Upper lobe of left lung (tissue), 6 donors: Measurements from ENCODE around the gene LBH. TPM values are rescaled to one million over a fixed set of nuclear protein-coding genes. Genes with fewer than 3 reads are reported as not detected.

Experiments used
- ATAC-seq, 2 donors: fragments of 200-7000 bp; cut with Tn5 transposase; one replicate each; pipeline ENCODE4 v1.9.1; 2022; ENCODE audit warnings: mild to moderate bottlenecking in 2 of 2, moderate library complexity in 2 of 2; ENCODE audit not compliant: low FRiP score in 2 of 2
- DNase-seq, 2 donors: peaks; one replicate each; pipeline ENCODE4 v3.0.0-alpha.2; 2019 to 2020
- H3K27ac ChIP-seq, 4 donors: fragments of 200-600 bp; sonication (generic); one replicate each; pipeline ENCODE4 v1.5.1; 2016 to 2019
- H3K27me3 ChIP-seq, 4 donors: fragments of 200-600 bp; sonication (generic); one replicate each; pipeline ENCODE4 v1.5.1; 2017 to 2019
- H3K36me3 ChIP-seq, 4 donors: fragments of 200-600 bp; sonication (generic); one replicate each; pipeline ENCODE4 v1.5.1; 2016 to 2019
- H3K4me1 ChIP-seq, 4 donors: fragments of 200-600 bp; sonication (generic); one replicate each; pipeline ENCODE4 v1.5.1; 2018 to 2019
- H3K4me3 ChIP-seq, 4 donors: fragments of 200-600 bp; sonication (generic); one replicate each; pipeline ENCODE4 v1.5.1; 2017 to 2019; ENCODE audit warnings: mild to moderate bottlenecking in 2 of 4, moderate library complexity in 1 of 4
- H3K9me3 ChIP-seq, 4 donors: fragments of 200-600 bp; sonication (generic); one replicate each; pipeline ENCODE4 v1.5.1; 2018 to 2019
- CTCF ChIP-seq, 6 experiments: fragments of 450-650 bp in 4 of 6; fragments of 200-600 bp in 2 of 6; sonication (generic) in 2 of 6; IDR thresholded peaks; one replicate each; pipeline ENCODE4 v1.5.1; 2016 to 2019; ENCODE audit warnings: antibody characterized with exemption in 6 of 6
- EP300 ChIP-seq, 4 donors: sonication (generic); formaldehyde crosslinking; IDR thresholded peaks; one replicate each; pipeline ENCODE4 v1.5.1; 2017; ENCODE audit warnings: antibody characterized with exemption in 4 of 4, control low read depth in 2 of 4
- POLR2A ChIP-seq, 4 donors: fragments of 450-650 bp; IDR thresholded peaks; one replicate each; pipeline ENCODE4 v1.5.1; 2016 to 2017; ENCODE audit warnings: antibody characterized with exemption in 4 of 4, mild to moderate bottlenecking in 2 of 4
- POLR2AphosphoS5 ChIP-seq, 2 donors: sonication (generic); formaldehyde crosslinking; IDR thresholded peaks; one replicate each; pipeline ENCODE4 v1.5.1; 2017; ENCODE audit warnings: antibody characterized with exemption in 2 of 2
- WGBS, 2 donors: methylation state at CpG; one replicate each; pipeline ENCODE4 v1.1.5; 2017 to 2018; 5-methylcytosine and 5-hydroxymethylcytosine counted together
- total RNA-seq, 6 donors: library from RNA; depleted of rRNA in 4 of 6; stranded (reverse); fragments of >200 nt in 4 of 6; gene quantifications; one replicate each; pipeline versions ENCODE4 v1.1.0 to v1.2.1, GENCODE V29; 2016 to 2021
- donor health status: DM: no; HTN: no; CAD: no; lungs with moderate emphysema.
- donor health status: DM: no; HTN: yes; CAD: no; lungs with severe emphysema.

The LBH gene
- total RNA-seq, 6 donors from 2014 or later: 45.6 to 270 (median 154) TPM

DNA sequence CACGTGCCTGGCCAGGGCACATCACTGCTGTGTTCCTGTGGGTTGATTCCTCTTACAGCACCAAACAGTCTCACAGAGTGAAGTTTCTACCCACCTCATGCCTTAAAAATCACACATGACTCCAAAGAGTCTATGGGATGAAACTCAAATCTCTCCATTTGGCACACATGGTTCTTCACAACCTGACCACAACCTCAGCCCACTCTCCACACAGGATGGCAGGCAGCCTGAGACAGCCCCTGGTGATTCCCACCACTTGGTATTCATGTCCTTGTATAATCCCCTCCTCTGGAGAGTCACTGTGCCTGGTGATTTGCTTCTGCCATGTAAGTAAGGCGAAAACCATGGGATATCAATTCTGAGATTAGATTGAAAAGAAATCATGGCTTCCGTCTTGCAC lies 46.2 kb downstream of the LBH start:
- ATAC-seq: no peak
- TF ChIP-seq EP300 (IDR thresholded peaks at IDR 0.05): no peak
- no peak for TF ChIP-seq CTCF (IDR thresholded peaks at IDR 0.05)
- TF ChIP-seq POLR2AphosphoS5 (IDR thresholded peaks at IDR 0.05): no peak
- no peak for TF ChIP-seq POLR2A (IDR thresholded peaks at IDR 0.05)
- DNase-seq: no peak
- H3K9me3 ChIP-seq: no peaks in the 10 kb centered on the region
- H3K4me1 ChIP-seq: peaks cover 12 to 25% (median 19%) of the 10 kb centered on the region in 4 donors
- no peaks in the 10 kb centered on the region for H3K27me3 ChIP-seq
- WGBS, 2 donors: 70 to 91% methylated on average over 3 of the region's 3 CpGs
- H3K4me3 ChIP-seq: no peak overlapping the region
- H3K36me3 ChIP-seq: no peaks in the 10 kb centered on the region
- no peak overlapping the region for H3K27ac ChIP-seq

DNA sequence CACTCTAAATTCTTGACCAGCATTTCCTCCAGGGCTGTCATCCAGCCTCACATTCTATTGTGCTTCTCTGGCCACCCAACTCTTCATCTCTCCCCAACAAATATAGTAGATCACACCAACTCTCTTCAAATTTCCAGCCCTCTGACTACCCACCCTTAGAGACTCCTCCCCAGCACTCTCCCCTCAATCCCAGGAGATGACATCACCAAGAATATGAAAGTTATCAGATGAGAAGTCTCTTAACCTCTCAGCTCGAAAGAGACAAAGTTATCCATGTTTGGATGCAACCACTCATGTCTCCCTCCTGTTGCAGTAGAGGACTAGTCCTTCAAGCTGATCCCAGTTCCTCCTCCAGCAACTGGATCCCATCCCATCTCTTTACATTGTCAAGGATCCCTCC lies 47.1 kb downstream of the LBH start:
- ATAC-seq (no peak), DNase-seq (no peak)
- no peak overlapping the region for H3K27ac ChIP-seq
- H3K4me3 ChIP-seq: no peak overlapping the region
- no peaks in the 10 kb centered on the region for H3K36me3 ChIP-seq
- H3K27me3 ChIP-seq: no peaks in the 10 kb centered on the region
- 48 to 70% methylated on average over 1 of the region's 1 CpG for WGBS, 2 donors
- no peaks in the 10 kb centered on the region for H3K9me3 ChIP-seq
- TF ChIP-seq EP300 (IDR thresholded peaks at IDR 0.05): no peak
- TF ChIP-seq POLR2A (IDR thresholded peaks at IDR 0.05): no peak
- TF ChIP-seq POLR2AphosphoS5 (IDR thresholded peaks at IDR 0.05): no peak
- no peak for TF ChIP-seq CTCF (IDR thresholded peaks at IDR 0.05)
- peaks cover 4 to 17% (median 12%) of the 10 kb centered on the region in 4 donors for H3K4me1 ChIP-seq

DNA sequence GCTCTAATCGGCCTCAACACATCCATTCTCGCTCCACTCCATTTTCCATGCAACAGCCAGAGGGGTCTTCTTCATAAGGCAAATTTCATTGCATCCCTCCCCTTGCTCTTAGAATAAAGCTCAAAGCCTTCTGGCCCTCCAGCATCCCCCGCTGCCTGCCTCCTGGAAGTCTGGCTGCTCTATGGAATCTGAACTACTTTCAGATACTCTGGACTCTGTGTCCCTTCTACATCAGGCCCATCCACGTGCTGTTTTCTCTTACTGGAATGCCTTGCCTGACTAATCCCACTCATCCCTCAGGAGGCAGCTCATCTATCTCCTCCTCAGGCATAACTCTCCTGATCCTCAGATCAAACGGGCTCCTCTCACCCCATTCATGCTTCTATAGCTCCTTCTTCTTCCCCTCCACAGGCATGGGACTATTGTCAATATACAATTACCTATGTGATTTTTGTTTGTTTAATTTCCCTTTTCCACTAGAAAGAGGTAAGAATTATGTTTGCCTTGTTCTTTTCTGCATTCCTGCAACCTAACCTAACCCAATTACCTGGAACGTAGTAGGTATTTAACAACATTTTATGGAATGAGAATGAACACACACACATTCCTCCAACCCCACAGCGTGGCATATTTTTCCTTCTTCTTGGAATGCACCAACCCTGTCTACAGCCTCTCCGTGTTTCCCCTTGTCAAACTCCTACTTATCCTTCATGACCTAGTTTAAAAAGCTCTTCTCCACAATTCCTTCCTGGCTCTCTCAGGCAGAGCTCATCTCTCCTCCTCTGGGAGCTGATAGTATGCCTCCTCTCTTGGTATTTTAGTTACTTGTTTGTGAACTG lies 49.5 kb downstream of the LBH start:
- no peak for TF ChIP-seq POLR2A (IDR thresholded peaks at IDR 0.05)
- no peak for TF ChIP-seq POLR2AphosphoS5 (IDR thresholded peaks at IDR 0.05)
- TF ChIP-seq EP300 (IDR thresholded peaks at IDR 0.05): no peak
- TF ChIP-seq CTCF (IDR thresholded peaks at IDR 0.05): no peak
- H3K27ac ChIP-seq: no peak overlapping the region
- no peak for DNase-seq
- H3K9me3 ChIP-seq: no peaks in the 10 kb centered on the region
- no peak overlapping the region for H3K4me3 ChIP-seq
- H3K4me1 ChIP-seq: no peaks in the 10 kb centered on the region
- 71 to 82% methylated on average over 8 of the region's 8 CpGs for WGBS, 2 donors
- H3K27me3 ChIP-seq: no peaks in the 10 kb centered on the region
- no peaks in the 10 kb centered on the region for H3K36me3 ChIP-seq
- no peak for ATAC-seq

GRCh38 chr2:30282081-30282480 lies 50.7 kb downstream of the LBH start:
- ATAC-seq: peak in 1 of 2 donors; percentile 45
- whole genome bisulfite sequencing, 2 donors: 90 to 94% methylated on average over 3 to 6 of the region's 6 CpGs
- no peak for TF ChIP-seq EP300 (IDR thresholded peaks at IDR 0.05)
- TF ChIP-seq POLR2A (IDR thresholded peaks at IDR 0.05): no peak
- TF ChIP-seq CTCF (IDR thresholded peaks at IDR 0.05): no peak
- no peak for TF ChIP-seq POLR2AphosphoS5 (IDR thresholded peaks at IDR 0.05)

DNA sequence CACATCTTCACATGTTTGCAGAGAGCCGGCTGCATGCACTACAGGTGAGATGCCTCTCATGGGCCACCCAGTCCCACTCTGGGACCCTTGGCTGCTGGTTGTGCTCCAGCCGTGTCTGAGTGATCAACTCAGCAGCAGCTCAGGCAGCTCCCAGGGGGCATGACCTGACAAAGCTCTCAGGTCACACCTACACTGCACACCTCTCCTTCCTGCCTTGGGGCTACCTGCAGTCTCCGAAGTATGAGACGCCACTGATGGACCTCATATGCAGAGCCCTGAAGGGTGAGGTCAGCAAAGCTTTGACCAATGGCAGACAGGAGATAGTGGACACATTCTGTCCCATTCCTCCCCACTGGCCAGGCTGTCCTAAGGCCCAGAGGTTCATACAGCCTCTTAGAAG lies 51.4 kb downstream of the LBH start:
- H3K36me3 ChIP-seq: no peaks in the 10 kb centered on the region
- 83 to 97% methylated on average over 1 to 4 of the region's 4 CpGs for WGBS, 2 donors
- ATAC-seq (peak in 1 of 2 donors; percentile 46), DNase-seq (no peak)
- H3K9me3 ChIP-seq: no peaks in the 10 kb centered on the region
- no peak overlapping the region for H3K4me3 ChIP-seq
- TF ChIP-seq POLR2AphosphoS5 (IDR thresholded peaks at IDR 0.05) (no peak), EP300 (IDR thresholded peaks at IDR 0.05) (no peak), CTCF (IDR thresholded peaks at IDR 0.05) (no peak), POLR2A (IDR thresholded peaks at IDR 0.05) (no peak)
- H3K27ac ChIP-seq: no peak overlapping the region
- H3K4me1 ChIP-seq: peaks cover 0 to 3% (median 1%) of the 10 kb centered on the region in 4 donors
- no peaks in the 10 kb centered on the region for H3K27me3 ChIP-seq

More at GRCh38 chr2:30282081-30282480, 50.7 kb downstream of the LBH start:
- DNase-seq: peak in 1 of 2 donors; percentile 54
- Histone ChIP-seq H3K27ac (no peak overlapping the region), H3K9me3 (no peaks in the 10 kb centered on the region), H3K4me1 (no peaks in the 10 kb centered on the region), H3K4me3 (no peak overlapping the region), H3K36me3 (no peaks in the 10 kb centered on the region), H3K27me3 (no peaks in the 10 kb centered on the region)
